H1 (cell line): ENCODE results near the gene TMEM50A. TPM values are rescaled to one million over a fixed set of nuclear protein-coding genes. Genes with fewer than 3 reads are reported as not detected.

ENCODE experiments used
- CTCF ChIA-PET: fragments of 300-600 bp; sonication (Branson Sonifier 250); formaldehyde crosslinking; loops from one replicate; lab custom pipeline; 2021; ENCODE audit not compliant: partially characterized antibody; lab: Charles Lee
- POLR2A ChIA-PET: fragments of 300-600 bp; sonication (Branson Sonifier 250); formaldehyde crosslinking; loops from one replicate; lab custom pipeline; 2021; ENCODE audit warnings: inconsistent platforms; ENCODE audit not compliant: partially characterized antibody; lab: Charles Lee
- DNase-seq, 2 experiments: peaks; one replicate each; pipeline versions ENCODE4 v3.0.0 to v3.0.0-alpha.2; 2010 to 2022; ENCODE audit warnings: low spot score in 2 of 2, low read depth in 1 of 2, mixed read lengths in 1 of 2
- FAIRE-seq: peaks from 2 replicates; lab custom pipeline; 2011; peaks lifted over from hg19 to GRCh38; lab: Jason Lieb, UNC
- H2AFZ ChIP-seq: 2 replicates; pipeline ENCODE4 v1.8.1; 2012; ENCODE audit warnings: low read length, inconsistent platforms
- H2AK5ac ChIP-seq: 2 replicates; pipeline ENCODE4 v1.6.1; 2013; ENCODE audit warnings: low read depth, low read length
- H2BK120ac ChIP-seq: replicated peaks from 2 replicates; pipeline ENCODE3; 2013; ENCODE audit warnings: low read depth, low read length, inconsistent platforms
- H2BK12ac ChIP-seq: 2 replicates; pipeline ENCODE4 v1.6.1; 2013; ENCODE audit warnings: low read depth, low read length
- H2BK15ac ChIP-seq: 2 replicates; pipeline ENCODE4 v1.6.1; 2013; ENCODE audit warnings: low read length
- H2BK20ac ChIP-seq: 2 replicates; pipeline ENCODE4 v1.6.1; 2013; ENCODE audit warnings: low read length
- H2BK5ac ChIP-seq: 2 replicates; pipeline ENCODE4 v1.6.1; 2013; ENCODE audit warnings: low read depth, low read length
- H3K14ac ChIP-seq: 2 replicates; pipeline ENCODE4 v1.6.1; 2013; ENCODE audit warnings: inconsistent platforms; ENCODE audit not compliant: insufficient read length
- H3K18ac ChIP-seq: 2 replicates; pipeline ENCODE4 v1.6.1; 2013; ENCODE audit warnings: low read length; ENCODE audit errors: extremely low read depth
- H3K23ac ChIP-seq: 2 replicates; pipeline ENCODE4 v1.6.1; 2013; ENCODE audit warnings: inconsistent platforms; ENCODE audit not compliant: insufficient read length
- H3K23me2 ChIP-seq: 2 replicates; pipeline ENCODE4 v1.6.1; 2013; ENCODE audit warnings: low read depth, low read length
- H3K27ac ChIP-seq: 2 replicates; pipeline ENCODE4 v1.6.1; 2011; ENCODE audit warnings: low read depth, low read length, inconsistent platforms
- H3K27me3 ChIP-seq, 4 experiments: replicated peaks in 1 of 4; 1 replicate in 1 of 4; 2 replicates in 3 of 4; pipeline versions ENCODE4 v1.6.1 to v1.8.1; 2011 to 2013; ENCODE audit warnings: low read length in 3 of 4, mild to moderate bottlenecking in 3 of 4, inconsistent platforms in 2 of 4, mixed read lengths in 2 of 4, moderate library complexity in 1 of 4; ENCODE audit not compliant: control insufficient read depth in 3 of 4, insufficient read depth in 3 of 4; ENCODE audit errors: extremely low read depth in 1 of 4
- H3K36me3 ChIP-seq, 4 experiments: 2 replicates each; pipeline versions ENCODE4 v1.6.1 to v1.8.1; 2011 to 2013; ENCODE audit warnings: mild to moderate bottlenecking in 4 of 4, low read length in 3 of 4, moderate library complexity in 2 of 4, control low read depth in 1 of 4, inconsistent platforms in 1 of 4; ENCODE audit not compliant: insufficient read depth in 4 of 4, control insufficient read depth in 2 of 4
- H3K4ac ChIP-seq: replicated peaks from 2 replicates; pipeline ENCODE3; 2013; ENCODE audit warnings: low read length, low read depth, mixed read lengths, inconsistent platforms; ENCODE audit not compliant: insufficient read length
- H3K4me1 ChIP-seq, 4 experiments: replicated peaks in 1 of 4; 1 replicate in 1 of 4; 2 replicates in 3 of 4; pipeline versions ENCODE4 v1.6.1 to v1.8.1; 2011 to 2013; ENCODE audit warnings: low read length in 3 of 4, inconsistent platforms in 2 of 4, mixed read lengths in 1 of 4; ENCODE audit not compliant: insufficient read depth in 4 of 4, control insufficient read depth in 3 of 4
- H3K4me2 ChIP-seq, 2 experiments: 2 replicates each; pipeline versions ENCODE4 v1.6.1 to v1.8.1; 2011 to 2013; ENCODE audit warnings: low read depth in 2 of 2, low read length in 2 of 2, control low read depth in 1 of 2, inconsistent platforms in 1 of 2, mild to moderate bottlenecking in 1 of 2; ENCODE audit not compliant: insufficient read depth in 1 of 2
- H3K4me3 ChIP-seq, 4 experiments: fragments of 200-600, 300-600 bp in 1 of 4; sonication (generic), shearing (Covaris generic), sonication (Bioruptor Twin) in 1 of 4; 2 replicates each; pipeline versions ENCODE4 v1.5.1 to v1.8.1; 2011 to 2016; ENCODE audit warnings: low read length in 4 of 4, low read depth in 3 of 4, control low read depth in 2 of 4, inconsistent platforms in 2 of 4, mild to moderate bottlenecking in 2 of 4, mixed read lengths in 1 of 4, moderate library complexity in 1 of 4; ENCODE audit not compliant: insufficient read depth in 2 of 4; ENCODE audit errors: extremely low read depth in 1 of 4
- H3K56ac ChIP-seq: replicated peaks from 2 replicates; pipeline ENCODE3; 2013; ENCODE audit warnings: low read depth, mild to moderate bottlenecking, mixed read lengths, low read length, inconsistent platforms; ENCODE audit not compliant: insufficient read length
- H3K79me1 ChIP-seq: 2 replicates; pipeline ENCODE4 v1.6.1; 2013; ENCODE audit warnings: low read depth, low read length, control low read depth
- H3K79me2 ChIP-seq, 2 experiments: 2 replicates each; pipeline versions ENCODE4 v1.6.1 to v1.8.1; 2012 to 2013; ENCODE audit warnings: low read length in 2 of 2, mild to moderate bottlenecking in 2 of 2, inconsistent platforms in 1 of 2; ENCODE audit not compliant: insufficient read depth in 2 of 2, control insufficient read depth in 1 of 2
- H3K9ac ChIP-seq, 4 experiments: replicated peaks in 1 of 4; 1 replicate in 1 of 4; 2 replicates in 3 of 4; pipeline versions ENCODE4 v1.6.1 to v1.8.1; 2011 to 2013; ENCODE audit warnings: low read depth in 3 of 4, low read length in 3 of 4, control low read depth in 2 of 4, mild to moderate bottlenecking in 2 of 4, moderate library complexity in 2 of 4, inconsistent platforms in 1 of 4; ENCODE audit errors: extremely low read depth in 1 of 4
- H3K9me3 ChIP-seq, 2 experiments: 2 replicates each; pipeline versions ENCODE4 v1.6.1 to v1.8.1; 2012 to 2013; ENCODE audit warnings: mild to moderate bottlenecking in 2 of 2, moderate library complexity in 2 of 2, control low read depth in 1 of 2, inconsistent platforms in 1 of 2, low read depth in 1 of 2, low read length in 1 of 2, mixed read lengths in 1 of 2; ENCODE audit not compliant: insufficient read depth in 2 of 2
- H4K20me1 ChIP-seq, 2 experiments: replicated peaks in 1 of 2; 2 replicates each; pipeline versions ENCODE3 to v1.8.1; 2011 to 2013; ENCODE audit warnings: inconsistent platforms in 2 of 2, low read length in 2 of 2, mild to moderate bottlenecking in 1 of 2; ENCODE audit not compliant: insufficient read depth in 2 of 2, control insufficient read depth in 1 of 2
- H4K5ac ChIP-seq: 2 replicates; pipeline ENCODE4 v1.6.1; 2013; ENCODE audit warnings: low read length, low read depth, mixed read lengths, inconsistent platforms; ENCODE audit not compliant: insufficient read length
- H4K8ac ChIP-seq: 2 replicates; pipeline ENCODE4 v1.8.0; 2013; ENCODE audit warnings: mild to moderate bottlenecking, moderate library complexity, low read length, inconsistent platforms; ENCODE audit not compliant: insufficient read depth; ENCODE audit errors: extremely low read depth
- H4K91ac ChIP-seq: replicated peaks from 2 replicates; pipeline ENCODE3; 2013; ENCODE audit warnings: low read length, mixed read lengths, inconsistent platforms; ENCODE audit not compliant: insufficient read length
- ASH2L ChIP-seq: fragments of 200-600, 300-600 bp; sonication (generic); IDR thresholded peaks from one replicate; pipeline ENCODE4 v1.7.1; 2017; ENCODE audit warnings: low read length
- BRCA1 ChIP-seq: IDR thresholded peaks from 2 replicates; pipeline ENCODE4 v1.6.1; 2012; ENCODE audit warnings: low read depth, low read length, improper control_type of control experiment
- CHD1 ChIP-seq: IDR thresholded peaks from 2 replicates; pipeline ENCODE4 v1.6.1; 2012; ENCODE audit warnings: low read depth, low read length, improper control_type of control experiment
- CTBP2 ChIP-seq: IDR thresholded peaks from 2 replicates; pipeline ENCODE4 v1.7.0; 2011; ENCODE audit warnings: borderline replicate concordance, mild to moderate bottlenecking, moderate library complexity, mixed read lengths, low read length; ENCODE audit not compliant: insufficient read depth, insufficient read length
- HDAC2 ChIP-seq, 2 experiments: fragments of 300-600 bp in 1 of 2; sonication (generic) in 1 of 2; IDR thresholded peaks; 2 replicates each; pipeline ENCODE4 v1.6.1; 2011 to 2012; ENCODE audit warnings: low read depth in 2 of 2, low read length in 2 of 2, mild to moderate bottlenecking in 2 of 2, moderate library complexity in 2 of 2, borderline replicate concordance in 1 of 2, inconsistent platforms in 1 of 2
- HDAC6 ChIP-seq: IDR thresholded peaks from one replicate; pipeline ENCODE4 v1.7.1; 2012; ENCODE audit warnings: low read depth, mild to moderate bottlenecking, inconsistent platforms, low read length, moderate library complexity
- JUN ChIP-seq: IDR thresholded peaks from 2 replicates; pipeline ENCODE4 v1.6.1; 2011; ENCODE audit warnings: low read depth, mild to moderate bottlenecking, improper control_type of control experiment, low read length
- NRF1 ChIP-seq: IDR thresholded peaks from 2 replicates; pipeline ENCODE4 v1.6.1; 2011; ENCODE audit warnings: mild to moderate bottlenecking, low read depth, low read length, improper control_type of control experiment
- POU5F1 ChIP-seq: IDR thresholded peaks from 2 replicates; pipeline ENCODE4 v1.6.1; 2011; ENCODE audit warnings: low read depth, mild to moderate bottlenecking, low read length, moderate library complexity
- RBBP5 ChIP-seq: IDR thresholded peaks from 2 replicates; pipeline ENCODE4 v1.7.1; 2012; ENCODE audit warnings: low read depth, mild to moderate bottlenecking, inconsistent platforms, low read length, moderate library complexity, borderline replicate concordance
- WGBS, 2 experiments: shearing (Covaris generic) in 1 of 2; methylation state at CpG; one replicate each; pipeline versions ENCODE4 v1.1.6 to v1.1.7; 2013 to 2015; ENCODE audit warnings: low lambda C conversion rate in 2 of 2, mixed read lengths in 2 of 2, inconsistent platforms in 1 of 2, low coverage in 1 of 2, missing lambda C conversion rate in 1 of 2; ENCODE audit not compliant: insufficient replicate concordance in 2 of 2, insufficient coverage in 1 of 2, insufficient read length in 1 of 2; ENCODE audit errors: extremely low coverage in 1 of 2, missing lambda C conversion rate in 1 of 2; 5-methylcytosine and 5-hydroxymethylcytosine counted together
- polyA plus RNA-seq, 7 experiments: library from polyadenylated mRNA; depleted of rRNA in 3 of 7; stranded (reverse) in 5 of 7; unstranded in 2 of 7; fragments of >200 nt in 5 of 7; fragments of 200-250 nt in 2 of 7; gene quantifications; 1 replicate in 5 of 7; 2 replicates in 1 of 7; 4 replicates in 1 of 7; pipeline versions ENCODE4 v1.2.1 to v1.2.3, GENCODE V29; 2011 to 2013; ENCODE audit warnings: missing spikeins in 2 of 7, mixed read lengths in 2 of 7
- total RNA-seq: library from RNA; stranded (reverse); fragmentation: NEBNext Ultra II Directional; extraction: Animal tissue kit (Norgen Biotek cat#: 25700); gene quantifications from 2 replicates; pipeline ENCODE4 v1.2.1, GENCODE V29; 2021
- TF ChIP-seq, protein P1 (sequence below): IDR thresholded peaks from 2 replicates; pipeline ENCODE4 v1.6.1; 2012; ENCODE audit warnings: low read length, inconsistent platforms
- TF ChIP-seq, protein P2 (sequence below): IDR thresholded peaks from 2 replicates; pipeline ENCODE4 v1.6.1; 2012; ENCODE audit warnings: inconsistent platforms

The TMEM50A gene
- total and polyA plus RNA-seq, 2 of the 8 experiments (the other 6 are each of a cell fraction or from before 2014, with no cell fraction given): 98.6 to 111 TPM

DNA sequence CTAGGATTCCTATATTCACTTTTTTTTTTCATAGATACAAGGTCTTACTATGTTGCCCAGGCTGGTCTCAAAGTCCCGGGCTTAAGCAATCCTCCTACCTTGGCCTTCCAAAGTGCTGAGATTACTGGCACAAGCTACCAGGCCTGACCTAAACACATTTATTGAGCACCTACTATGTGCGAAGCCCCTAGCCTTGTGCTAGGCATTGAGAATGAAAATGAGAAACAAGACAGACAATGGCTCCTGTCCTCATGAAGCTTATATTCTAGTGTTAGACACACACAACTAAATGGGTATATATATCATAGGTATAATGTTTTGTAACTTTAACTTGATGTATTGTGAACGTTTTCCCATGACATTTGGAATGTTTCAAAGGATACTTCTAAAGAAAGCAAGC lies 11.5 kb downstream of the TMEM50A start:
- no peaks in the 10 kb centered on the region for H3K27me3 ChIP-seq
- H3K14ac ChIP-seq: no peak overlapping the region
- no peak overlapping the region for H4K8ac ChIP-seq
- DNase-seq (no peak), FAIRE-seq (no peak)
- H4K91ac ChIP-seq: no peak overlapping the region
- H2AK5ac ChIP-seq: no peak overlapping the region
- no peak overlapping the region for H2BK15ac ChIP-seq
- H3K23me2 ChIP-seq: no peaks in the 10 kb centered on the region
- POLR2A ChIA-PET: no interaction called here
- H3K9me3 ChIP-seq: no peaks in the 10 kb centered on the region
- H3K4me3 ChIP-seq: no peak overlapping the region
- peaks cover 0 to 9% of the 10 kb centered on the region in 2 experiments; a peak in 2 of 4 replicates for H3K79me2 ChIP-seq
- no peak overlapping the region for H3K4me2 ChIP-seq
- H4K20me1 ChIP-seq: peaks cover 3% of the 10 kb centered on the region in 2 experiments
- no peak overlapping the region for H2BK12ac ChIP-seq
- no peak overlapping the region for H3K9ac ChIP-seq
- H2BK20ac ChIP-seq: no peak overlapping the region
- no peak overlapping the region for H3K23ac ChIP-seq
- peaks cover 2 to 37% (median 13%) of the 10 kb centered on the region in 4 experiments; a peak in 6 of 8 replicates for H3K36me3 ChIP-seq
- no peak overlapping the region for H3K27ac ChIP-seq
- H3K56ac ChIP-seq: no peak overlapping the region
- H3K18ac ChIP-seq: no peak overlapping the region
- H2BK120ac ChIP-seq: no peak overlapping the region
- H3K79me1 ChIP-seq: 0 out of 2 replicates have a peak, but pooled peaks cover 2% of the 10 kb centered on the region
- no peak overlapping the region for H2BK5ac ChIP-seq
- H3K4ac ChIP-seq: no peak overlapping the region
- CTCF ChIA-PET: interaction anchor here (1.3 kb wide), 1 partner anchor 139 kb away, joined by 3 read pairs; no protein-coding TSS in a partner anchor
- H3K4me1 ChIP-seq: no peaks in the 10 kb centered on the region
- no peak overlapping the region for H2AFZ ChIP-seq
- no peak overlapping the region for H4K5ac ChIP-seq
- 94% methylated on average over 3 of the region's 3 CpGs; no CpG with 5 or more reads in 1 of the 2 experiments for WGBS, 2 experiments
- TF ChIP-seq, protein P1, sequence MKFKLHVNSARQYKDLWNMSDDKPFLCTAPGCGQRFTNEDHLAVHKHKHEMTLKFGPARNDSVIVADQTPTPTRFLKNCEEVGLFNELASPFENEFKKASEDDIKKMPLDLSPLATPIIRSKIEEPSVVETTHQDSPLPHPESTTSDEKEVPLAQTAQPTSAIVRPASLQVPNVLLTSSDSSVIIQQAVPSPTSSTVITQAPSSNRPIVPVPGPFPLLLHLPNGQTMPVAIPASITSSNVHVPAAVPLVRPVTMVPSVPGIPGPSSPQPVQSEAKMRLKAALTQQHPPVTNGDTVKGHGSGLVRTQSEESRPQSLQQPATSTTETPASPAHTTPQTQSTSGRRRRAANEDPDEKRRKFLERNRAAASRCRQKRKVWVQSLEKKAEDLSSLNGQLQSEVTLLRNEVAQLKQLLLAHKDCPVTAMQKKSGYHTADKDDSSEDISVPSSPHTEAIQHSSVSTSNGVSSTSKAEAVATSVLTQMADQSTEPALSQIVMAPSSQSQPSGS: no peak
- no peak for TF ChIP-seq ASH2L
- TF ChIP-seq JUN: no peak
- TF ChIP-seq CHD1: no peak
- TF ChIP-seq, protein P2, sequence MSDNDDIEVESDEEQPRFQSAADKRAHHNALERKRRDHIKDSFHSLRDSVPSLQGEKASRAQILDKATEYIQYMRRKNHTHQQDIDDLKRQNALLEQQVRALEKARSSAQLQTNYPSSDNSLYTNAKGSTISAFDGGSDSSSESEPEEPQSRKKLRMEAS: no peak
- TF ChIP-seq RBBP5: no peak
- TF ChIP-seq NRF1: no peak
- TF ChIP-seq BRCA1: no peak
- no peak for TF ChIP-seq POU5F1
- no peak for TF ChIP-seq HDAC6
- TF ChIP-seq HDAC2 (IDR thresholded peaks at IDR 0.05; ENCODE audit: borderline replicate concordance in 1 of 2, low read depth in 2 of 2, low read length in 2 of 2): no peak
- TF ChIP-seq CTBP2: no peak
